Endodermal cell (in vitro differentiated cells): ENCODE results near the gene PPP6C. TPM values are rescaled to one million over a fixed set of nuclear protein-coding genes. Genes with fewer than 3 reads are reported as not detected.
A peak's percentile ranks its signal among the peaks of the same experiment; 100 is the strongest.

Experiments used
- DNase-seq: peaks from one replicate; pipeline ENCODE4 v3.0.0-alpha.2; 2017
- H3K27ac ChIP-seq: 2 replicates; pipeline ENCODE4 v1.5.1; 2013; ENCODE audit warnings: mild to moderate bottlenecking, low read depth, low read length, moderate library complexity
- H3K27me3 ChIP-seq: 2 replicates; pipeline ENCODE4 v1.6.1; 2013; ENCODE audit warnings: mild to moderate bottlenecking, low read length, moderate library complexity; ENCODE audit not compliant: insufficient read depth, control insufficient read depth, poor library complexity, severe bottlenecking
- H3K36me3 ChIP-seq: 2 replicates; pipeline ENCODE4 v1.7.0; 2013; ENCODE audit warnings: mild to moderate bottlenecking, low read length, moderate library complexity; ENCODE audit not compliant: control insufficient read depth, insufficient read depth
- H3K4me1 ChIP-seq: one replicate; pipeline ENCODE4 v1.7.0; 2013; ENCODE audit warnings: low read length; ENCODE audit not compliant: control insufficient read depth, insufficient read depth
- H3K4me3 ChIP-seq: 2 replicates; pipeline ENCODE4 v1.5.1; 2013; ENCODE audit warnings: mild to moderate bottlenecking, low read length, moderate library complexity
- H3K9ac ChIP-seq: 2 replicates; pipeline ENCODE4 v1.6.1; 2013; ENCODE audit warnings: mild to moderate bottlenecking, low read length, moderate library complexity; ENCODE audit not compliant: poor library complexity, severe bottlenecking; ENCODE audit errors: extremely low read depth
- H3K9me3 ChIP-seq: 2 replicates; pipeline ENCODE4 v1.6.1; 2013; ENCODE audit warnings: mild to moderate bottlenecking, low read length, moderate library complexity; ENCODE audit not compliant: control insufficient read depth
- H3K27ac Mint-ChIP-seq: 2 replicates; pipeline ENCODE4 v1.8.0; 2020; ENCODE audit warnings: mixed read lengths
- H3K27me3 Mint-ChIP-seq: 2 replicates; pipeline ENCODE4 v1.8.0; 2021; ENCODE audit warnings: mild to moderate bottlenecking, mixed read lengths; ENCODE audit not compliant: insufficient read depth
- H3K36me3 Mint-ChIP-seq: 2 replicates; pipeline ENCODE4 v1.8.0; 2020; ENCODE audit warnings: low read depth, mixed read lengths
- H3K4me1 Mint-ChIP-seq: 2 replicates; pipeline ENCODE4 v1.8.0; 2020; ENCODE audit warnings: mixed read lengths
- H3K4me3 Mint-ChIP-seq: 2 replicates; pipeline ENCODE4 v1.8.0; 2020; ENCODE audit warnings: mild to moderate bottlenecking, moderate library complexity, mixed read lengths
- H3K9me3 Mint-ChIP-seq: 2 replicates; pipeline ENCODE4 v1.8.0; 2020; ENCODE audit warnings: mild to moderate bottlenecking, mixed read lengths
- WGBS, 2 experiments: methylation state at CpG; one replicate each; pipeline versions ENCODE4 v1.1.5 to v1.1.7; 2013; ENCODE audit warnings: missing lambda C conversion rate in 2 of 2, mixed read lengths in 1 of 2; ENCODE audit not compliant: insufficient coverage in 1 of 2, insufficient read length in 1 of 2; 5-methylcytosine and 5-hydroxymethylcytosine counted together
- total RNA-seq, 2 donors: library from RNA; stranded (reverse); fragmentation: NEBNext Ultra II Directional in 1 of 2; extraction: Animal tissue kit (Norgen Biotek cat#: 25700) in 1 of 2; gene quantifications; 2 replicates in 1 of 2; 3 replicates in 1 of 2; pipeline ENCODE4 v1.2.1, GENCODE V29; 2021
- TF ChIP-seq, protein P1 (sequence below): fragments of 200-600 bp; sonication (generic); conservative IDR thresholded peaks from 2 replicates; pipeline ENCODE4 v1.5.0; 2021; ENCODE audit warnings: antibody characterized with exemption, mild to moderate bottlenecking

PPP6C gene
- total RNA-seq, 2 donors from 2014 or later: 38.2 to 49.6 TPM

- TF ChIP-seq, protein P1, sequence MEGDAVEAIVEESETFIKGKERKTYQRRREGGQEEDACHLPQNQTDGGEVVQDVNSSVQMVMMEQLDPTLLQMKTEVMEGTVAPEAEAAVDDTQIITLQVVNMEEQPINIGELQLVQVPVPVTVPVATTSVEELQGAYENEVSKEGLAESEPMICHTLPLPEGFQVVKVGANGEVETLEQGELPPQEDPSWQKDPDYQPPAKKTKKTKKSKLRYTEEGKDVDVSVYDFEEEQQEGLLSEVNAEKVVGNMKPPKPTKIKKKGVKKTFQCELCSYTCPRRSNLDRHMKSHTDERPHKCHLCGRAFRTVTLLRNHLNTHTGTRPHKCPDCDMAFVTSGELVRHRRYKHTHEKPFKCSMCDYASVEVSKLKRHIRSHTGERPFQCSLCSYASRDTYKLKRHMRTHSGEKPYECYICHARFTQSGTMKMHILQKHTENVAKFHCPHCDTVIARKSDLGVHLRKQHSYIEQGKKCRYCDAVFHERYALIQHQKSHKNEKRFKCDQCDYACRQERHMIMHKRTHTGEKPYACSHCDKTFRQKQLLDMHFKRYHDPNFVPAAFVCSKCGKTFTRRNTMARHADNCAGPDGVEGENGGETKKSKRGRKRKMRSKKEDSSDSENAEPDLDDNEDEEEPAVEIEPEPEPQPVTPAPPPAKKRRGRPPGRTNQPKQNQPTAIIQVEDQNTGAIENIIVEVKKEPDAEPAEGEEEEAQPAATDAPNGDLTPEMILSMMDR: peak; percentile 98
- WGBS, 2 experiments: 0 to 1% methylated on average over 28 to 46 of the region's 46 CpGs
- H3K4me3 ChIP-seq: peak within 1 kb of the TSS; percentile 85
Observed at GRCh38 chr9:125143377-125144090, 46.1 kb downstream of the PPP6C start, which contains the start of gene SCAI. TSS of gene SCAI (minus strand) at chr9:125143528. CDS start at chr9:125143437, 91 bp downstream.

GRCh38 chr9:125142560-125143376, 46.8 kb downstream of the PPP6C start:
- H3K27me3 ChIP-seq: no peaks in the 10 kb centered on the region
- Mint-ChIP-seq H3K4me3 (peak overlapping the region; percentile 83), H3K9me3 (no peaks in the 10 kb centered on the region), H3K4me1 (peaks cover 4% of the 10 kb centered on the region), H3K27me3 (no peaks in the 10 kb centered on the region), H3K27ac (peak overlapping the region; percentile 89), H3K36me3 (peaks cover 17% of the 10 kb centered on the region)
- TF ChIP-seq, protein P1: no peak
- no peaks in the 10 kb centered on the region for H3K4me1 ChIP-seq
- H3K9ac ChIP-seq: peak overlapping the region; percentile 42
- no peak overlapping the region for H3K27ac ChIP-seq
- H3K9me3 ChIP-seq: no peaks in the 10 kb centered on the region
- peak; percentile 63 for DNase-seq
- H3K4me3 ChIP-seq: peak overlapping the region; percentile 85
- H3K36me3 ChIP-seq: peaks cover 16% of the 10 kb centered on the region
- 0 to 5% methylated on average over 6 to 52 of the region's 54 CpGs for WGBS, 2 experiments

More at GRCh38 chr9:125143377-125144090, 46.1 kb downstream of the PPP6C start, which contains the start of gene SCAI:
- Histone ChIP-seq H3K4me1 (no peaks in the 10 kb centered on the region), H3K27ac (no peak within 1 kb of the TSS), H3K36me3 (peaks cover 16% of the 10 kb centered on the region), H3K27me3 (no peaks in the 10 kb centered on the region), H3K9ac (peak within 1 kb of the TSS; percentile 42), H3K9me3 (no peaks in the 10 kb centered on the region)
- H3K36me3 Mint-ChIP-seq: peaks cover 16% of the 10 kb centered on the region
- H3K4me3 Mint-ChIP-seq: peak within 1 kb of the TSS; percentile 83
- H3K27me3 Mint-ChIP-seq: no peaks in the 10 kb centered on the region
- peak within 1 kb of the TSS; percentile 89 for H3K27ac Mint-ChIP-seq
- peak; percentile 100 for DNase-seq
- no peaks in the 10 kb centered on the region for H3K9me3 Mint-ChIP-seq
- H3K4me1 Mint-ChIP-seq: peaks cover 4% of the 10 kb centered on the region

GRCh38 chr9:125141751-125142150, 47.9 kb downstream of the PPP6C start:
- Histone ChIP-seq H3K9me3 (no peaks in the 10 kb centered on the region), H3K27me3 (no peaks in the 10 kb centered on the region), H3K4me3 (no peak overlapping the region), H3K4me1 (no peaks in the 10 kb centered on the region), H3K27ac (no peak overlapping the region), H3K36me3 (peaks cover 16% of the 10 kb centered on the region), H3K9ac (no peak overlapping the region)
- no peaks in the 10 kb centered on the region for H3K9me3 Mint-ChIP-seq
- peaks cover 22% of the 10 kb centered on the region for H3K36me3 Mint-ChIP-seq
- no peaks in the 10 kb centered on the region for H3K27me3 Mint-ChIP-seq
- DNase-seq: no peak
- TF ChIP-seq, protein P1: no peak
- peak overlapping the region; percentile 83 for H3K4me3 Mint-ChIP-seq
- WGBS, 2 experiments: 96 to 100% methylated on average over 1 to 4 of the region's 4 CpGs
- H3K27ac Mint-ChIP-seq: no peak overlapping the region
- H3K4me1 Mint-ChIP-seq: peaks cover 4% of the 10 kb centered on the region
